GM06990 (cell line): ENCODE measurements around the gene FLNB.

Experiments used
- DNase-seq: peaks from one replicate; pipeline ENCODE4 v3.0.0-alpha.2; 2011; ENCODE audit not compliant: insufficient read length; ENCODE audit errors: extremely low read depth
- H3K27me3 ChIP-seq: replicated peaks from 2 replicates; pipeline ENCODE4 v1.6.0; 2011; ENCODE audit warnings: low read length; ENCODE audit not compliant: control insufficient read depth, insufficient read depth
- H3K36me3 ChIP-seq: 2 replicates; pipeline ENCODE4 v1.5.1; 2011; ENCODE audit warnings: low read length; ENCODE audit not compliant: control insufficient read depth, insufficient read depth
- H3K4me3 ChIP-seq: replicated peaks from 2 replicates; pipeline ENCODE4 v1.5.1; 2011; ENCODE audit warnings: low read depth, mild to moderate bottlenecking, control low read depth, low read length
- CTCF ChIP-seq: IDR thresholded peaks from 2 replicates; pipeline ENCODE4 v1.5.1; 2011; ENCODE audit warnings: low read length, control low read depth, mild to moderate bottlenecking, inconsistent platforms; ENCODE audit not compliant: insufficient read depth, poor library complexity, severe bottlenecking

FLNB gene

GRCh38 chr3:57989646-57990045 is 18.6 kb upstream of the FLNB start:
- Histone ChIP-seq H3K36me3 (no peaks in the 10 kb centered on the region), H3K27me3 (no peaks in the 10 kb centered on the region), H3K4me3 (no peak overlapping the region)
- no peak for TF ChIP-seq CTCF
- DNase-seq = no peak

- DNase-seq = no peak
- no peak overlapping the region for H3K4me3 ChIP-seq
- TF ChIP-seq CTCF = no peak
- no peaks in the 10 kb centered on the region for H3K27me3 ChIP-seq
- H3K36me3 ChIP-seq = no peaks in the 10 kb centered on the region
Measured at GRCh38 chr3:57992452-57993213, 15.6 kb upstream of the FLNB start.

GRCh38 chr3:57998366-57999283 is 9.6 kb upstream of the FLNB start:
- H3K4me3 ChIP-seq = peak overlapping the region; percentile 44
- no peak for TF ChIP-seq CTCF
- no peaks in the 10 kb centered on the region for H3K36me3 ChIP-seq
- peak; percentile 35 for DNase-seq
- no peaks in the 10 kb centered on the region for H3K27me3 ChIP-seq

- TF ChIP-seq CTCF = no peak
- Histone ChIP-seq H3K27me3 (no peaks in the 10 kb centered on the region), H3K4me3 (no peak overlapping the region), H3K36me3 (no peaks in the 10 kb centered on the region)
- DNase-seq = no peak
Measured at GRCh38 chr3:57999417-58000115, 8.7 kb upstream of the FLNB start.

GRCh38 chr3:58000306-58001085 is 7.7 kb upstream of the FLNB start:
- Histone ChIP-seq H3K4me3 (no peak overlapping the region), H3K27me3 (no peaks in the 10 kb centered on the region), H3K36me3 (no peaks in the 10 kb centered on the region)
- no peak for TF ChIP-seq CTCF
- DNase-seq = no peak
